Effector memory CD4-positive, alpha-beta T cell (primary cell): ENCODE measurements around the gene MPPED1.

Source experiments
- DNase-seq, 3 donors: peaks; one replicate each; pipeline ENCODE4 v3.0.0-alpha.2; 2020
- H3K27ac ChIP-seq: 2 replicates; pipeline ENCODE4 v1.7.0; 2013; ENCODE audit warnings: mild to moderate bottlenecking, low read length, moderate library complexity; ENCODE audit not compliant: insufficient read depth, poor library complexity, severe bottlenecking
- H3K27me3 ChIP-seq: replicated peaks from 2 replicates; pipeline ENCODE4 v1.7.0; 2013; ENCODE audit warnings: mild to moderate bottlenecking, low read length; ENCODE audit not compliant: insufficient read depth, control insufficient read depth, poor library complexity, severe bottlenecking
- H3K36me3 ChIP-seq: 2 replicates; pipeline ENCODE4 v1.7.0; 2013; ENCODE audit warnings: mild to moderate bottlenecking, low read length, moderate library complexity; ENCODE audit not compliant: control insufficient read depth, insufficient read depth
- H3K4me1 ChIP-seq: 2 replicates; pipeline ENCODE4 v1.7.0; 2013; ENCODE audit warnings: low read length, mild to moderate bottlenecking; ENCODE audit not compliant: control insufficient read depth, insufficient read depth, poor library complexity, severe bottlenecking
- H3K4me3 ChIP-seq: 2 replicates; pipeline ENCODE4 v1.7.0; 2013; ENCODE audit warnings: low read length, low read depth, mild to moderate bottlenecking; ENCODE audit not compliant: insufficient read depth, poor library complexity, severe bottlenecking
- H3K9me3 ChIP-seq: 2 replicates; pipeline ENCODE4 v1.7.0; 2013; ENCODE audit warnings: mild to moderate bottlenecking, low read length, moderate library complexity; ENCODE audit not compliant: control insufficient read depth

MPPED1 gene

DNA sequence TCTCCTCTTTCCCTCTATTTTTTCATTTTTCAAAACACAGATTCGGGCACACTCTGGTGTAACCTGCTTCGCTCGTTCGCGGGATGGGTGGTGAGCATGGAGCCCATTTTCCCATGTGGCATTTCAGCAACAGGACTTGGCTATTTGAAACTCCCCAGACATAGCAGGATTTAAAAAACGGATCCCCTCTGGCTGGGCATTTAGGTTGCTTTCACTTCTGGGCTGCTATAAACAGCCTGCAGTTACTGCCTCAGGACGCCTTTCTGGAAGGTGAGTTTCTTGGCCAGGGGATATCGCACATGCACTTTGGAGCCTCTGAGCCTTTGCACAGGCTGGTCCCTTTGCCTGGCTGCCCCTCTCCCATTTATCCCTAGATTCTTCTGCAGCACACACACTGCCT, 2.8 kb upstream of the MPPED1 start:
- Histone ChIP-seq H3K36me3 (no peaks in the 10 kb centered on the region), H3K4me1 (no peaks in the 10 kb centered on the region), H3K27me3 (peaks cover 13% of the 10 kb centered on the region), H3K27ac (no peak overlapping the region), H3K4me3 (no peak overlapping the region), H3K9me3 (no peaks in the 10 kb centered on the region)
- DNase-seq, result no peak

DNA sequence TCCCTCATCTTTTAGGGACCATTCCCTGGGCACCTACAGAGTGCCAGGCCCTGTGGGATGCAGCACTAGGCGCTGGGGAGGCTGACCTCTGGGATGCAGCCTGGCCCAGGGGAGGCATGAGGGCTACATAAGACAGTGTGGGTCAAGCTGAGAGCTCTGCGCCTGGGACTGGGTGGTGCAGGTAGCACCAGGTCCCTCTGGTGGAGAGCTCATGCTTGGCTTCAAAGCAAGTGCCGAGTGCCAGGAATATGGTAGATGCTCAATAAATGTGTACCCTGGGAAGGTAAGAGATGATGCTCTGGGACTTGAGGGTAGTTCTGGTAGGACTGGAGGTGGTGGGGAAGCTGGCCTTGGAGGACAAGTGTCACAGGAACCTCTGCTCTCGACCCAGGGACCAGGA, 2.0 kb upstream of the MPPED1 start:
- Histone ChIP-seq H3K4me3 (no peak overlapping the region), H3K4me1 (no peaks in the 10 kb centered on the region), H3K27ac (no peak overlapping the region), H3K27me3 (peaks cover 13% of the 10 kb centered on the region), H3K9me3 (no peaks in the 10 kb centered on the region), H3K36me3 (no peaks in the 10 kb centered on the region)
- DNase-seq, result no peak

- no peaks in the 10 kb centered on the region for H3K4me1 ChIP-seq
- no peaks in the 10 kb centered on the region for H3K9me3 ChIP-seq
- H3K27me3 ChIP-seq, result peaks cover 13% of the 10 kb centered on the region
- DNase-seq, result no peak
- no peaks in the 10 kb centered on the region for H3K36me3 ChIP-seq
- no peak overlapping the region for H3K27ac ChIP-seq
- H3K4me3 ChIP-seq, result no peak overlapping the region
These were observed 560 bp upstream of the MPPED1 start for GRCh38 chr22:43411040-43411868.

GRCh38 chr22:43412808-43413795, 1.3 kb downstream of the MPPED1 start:
- H3K4me3 ChIP-seq, result no peak overlapping the region
- no peaks in the 10 kb centered on the region for H3K36me3 ChIP-seq

DNA sequence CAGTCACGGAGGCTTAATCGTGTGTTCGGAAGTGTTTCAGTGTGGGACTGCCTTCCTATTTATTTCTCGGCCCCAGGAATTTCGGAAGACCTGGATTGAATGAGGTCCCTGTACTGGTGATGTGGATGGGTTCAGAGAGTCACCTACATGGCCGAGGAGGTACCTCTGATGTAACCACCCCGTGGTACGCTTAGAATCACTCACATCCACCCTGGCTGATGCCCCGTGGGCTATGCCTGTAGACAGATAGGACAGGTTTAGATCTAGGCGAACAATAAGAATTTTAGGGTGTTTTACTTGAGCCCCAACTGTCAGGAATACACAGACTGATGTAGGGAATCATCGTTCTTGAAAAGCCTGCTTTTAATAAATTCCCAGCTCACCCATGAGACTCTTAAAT, 2.0 kb downstream of the MPPED1 start:
- Histone ChIP-seq H3K27me3 (peaks cover 13% of the 10 kb centered on the region), H3K4me1 (no peaks in the 10 kb centered on the region), H3K27ac (no peak overlapping the region), H3K4me3 (no peak overlapping the region), H3K36me3 (no peaks in the 10 kb centered on the region), H3K9me3 (no peaks in the 10 kb centered on the region)
- DNase-seq, result no peak

More at GRCh38 chr22:43412808-43413795, 1.3 kb downstream of the MPPED1 start:
- H3K27me3 ChIP-seq, result peaks cover 13% of the 10 kb centered on the region
- no peak overlapping the region for H3K27ac ChIP-seq
- H3K4me1 ChIP-seq, result no peaks in the 10 kb centered on the region
- H3K9me3 ChIP-seq, result no peaks in the 10 kb centered on the region
- DNase-seq, result no peak

DNA sequence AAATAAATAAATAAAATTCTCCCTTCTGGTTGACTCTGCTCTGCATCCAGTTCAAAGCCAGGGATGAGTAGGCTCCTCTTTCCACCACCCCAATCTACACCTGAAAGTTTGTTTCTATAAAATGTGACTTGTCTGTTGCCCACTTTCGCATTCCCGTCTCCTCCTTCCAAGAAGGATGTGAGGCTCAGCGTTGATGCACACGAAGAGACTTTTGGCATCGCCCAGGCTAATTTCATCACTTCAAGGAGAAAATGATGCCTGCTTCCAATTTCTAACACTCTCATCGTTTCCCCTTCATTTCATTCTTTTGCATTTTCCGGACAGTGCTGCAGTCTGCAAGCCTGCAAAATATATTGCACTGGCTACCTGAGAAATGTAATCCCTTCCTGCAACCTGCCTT, 3.9 kb downstream of the MPPED1 start:
- Histone ChIP-seq H3K27ac (no peak overlapping the region), H3K4me1 (no peaks in the 10 kb centered on the region), H3K4me3 (no peak overlapping the region), H3K36me3 (no peaks in the 10 kb centered on the region), H3K9me3 (no peaks in the 10 kb centered on the region), H3K27me3 (peaks cover 5% of the 10 kb centered on the region)
- no peak for DNase-seq

GRCh38 chr22:43417555-43417954, 5.7 kb downstream of the MPPED1 start:
- DNase-seq, result no peak
- Histone ChIP-seq H3K9me3 (no peaks in the 10 kb centered on the region), H3K27ac (no peak overlapping the region), H3K27me3 (no peaks in the 10 kb centered on the region), H3K4me3 (no peak overlapping the region), H3K36me3 (no peaks in the 10 kb centered on the region), H3K4me1 (no peaks in the 10 kb centered on the region)

DNA sequence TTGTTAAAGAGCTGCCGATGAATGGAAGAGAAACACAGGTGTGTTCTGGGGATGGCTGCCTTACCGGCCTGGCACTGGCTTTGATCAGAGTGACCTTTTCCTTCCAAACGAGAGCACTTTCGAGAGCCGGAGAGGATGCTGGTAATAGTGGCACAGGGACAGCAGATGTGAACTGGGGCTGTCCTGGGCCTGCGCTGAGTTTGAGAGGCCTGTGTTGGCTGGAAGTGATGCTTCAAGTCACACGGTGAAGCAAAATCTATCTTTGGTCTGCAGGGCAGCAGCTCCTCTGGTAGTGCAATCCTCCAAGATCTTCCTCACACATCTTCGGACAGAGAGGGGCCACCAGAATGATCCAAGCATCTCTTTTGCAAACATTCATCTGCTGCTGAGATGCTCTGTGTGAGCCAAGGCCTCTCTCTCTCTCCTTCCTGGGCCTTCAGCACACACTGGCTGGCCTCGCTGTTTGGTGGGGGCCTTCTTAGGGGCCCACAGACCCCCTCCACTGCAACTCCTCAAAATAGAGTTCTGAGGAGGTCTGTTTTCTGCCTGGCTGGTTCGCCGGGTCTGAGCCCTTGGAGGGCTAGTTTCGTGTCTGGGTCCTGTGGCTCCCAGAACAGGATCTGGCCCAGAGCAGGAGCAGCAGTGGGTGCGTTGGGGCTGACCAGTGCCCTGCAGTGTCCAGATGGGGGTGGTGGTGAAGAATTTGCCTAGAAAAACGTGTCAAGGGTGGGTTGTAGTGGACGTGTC, 6.4 kb downstream of the MPPED1 start:
- no peak overlapping the region for H3K4me3 ChIP-seq
- no peaks in the 10 kb centered on the region for H3K4me1 ChIP-seq
- H3K36me3 ChIP-seq, result no peaks in the 10 kb centered on the region
- no peak for DNase-seq
- H3K27me3 ChIP-seq, result no peaks in the 10 kb centered on the region
- no peaks in the 10 kb centered on the region for H3K9me3 ChIP-seq
- H3K27ac ChIP-seq, result no peak overlapping the region

- H3K27ac ChIP-seq, result no peak overlapping the region
- no peaks in the 10 kb centered on the region for H3K9me3 ChIP-seq
- H3K36me3 ChIP-seq, result no peaks in the 10 kb centered on the region
- H3K27me3 ChIP-seq, result no peaks in the 10 kb centered on the region
- no peak overlapping the region for H3K4me3 ChIP-seq
- no peak for DNase-seq
- no peaks in the 10 kb centered on the region for H3K4me1 ChIP-seq
These were observed 7.7 kb downstream of the MPPED1 start for GRCh38 chr22:43419371-43420080.
